ENCODE data around the gene SATB1. TPM values are rescaled to one million over a fixed set of nuclear protein-coding genes. Genes with fewer than 3 reads are reported as not detected.

Gene SATB1
- total RNA-seq, 3 donors from 2014 or later (not counting 1 experiment from before 2014, with no cell fraction given) = 137 to 162 (median 151) TPM

DNA sequence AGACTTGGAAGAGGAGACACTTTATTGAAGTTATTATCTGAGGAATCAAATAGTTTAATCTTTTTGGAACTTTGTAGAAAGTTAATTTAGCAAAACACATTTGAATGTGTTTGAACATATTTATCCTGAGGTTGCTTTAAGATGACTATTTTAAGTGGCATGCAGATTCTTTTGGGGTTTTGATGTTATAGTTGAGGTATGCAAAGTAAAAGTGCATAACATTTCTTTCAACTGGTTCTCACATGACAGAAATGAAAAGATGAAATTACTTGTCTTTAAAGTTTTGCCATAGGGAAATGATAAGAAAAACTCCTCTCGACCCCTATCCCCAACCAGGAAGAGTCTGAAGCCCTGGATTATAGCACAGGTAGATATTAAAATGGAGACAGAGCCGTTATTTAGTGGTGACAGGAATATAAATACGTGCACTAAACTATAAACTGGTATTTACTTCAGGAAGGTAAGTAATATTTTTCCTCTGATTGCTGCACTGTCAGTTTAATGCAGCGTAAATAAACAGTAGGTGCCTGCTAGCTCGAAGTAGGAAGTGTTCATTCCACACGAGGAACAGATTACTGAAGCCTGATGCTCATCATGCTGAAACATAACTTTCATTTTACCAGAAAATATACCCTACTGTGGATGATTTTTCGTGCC, 15.1 kb upstream of the SATB1 start:
- intact Hi-C loops (cut with micrococcal nuclease) = no loop called here
- Mint-ChIP-seq H3K9me3 (no peaks in the 10 kb centered on the region), H3K4me3 (peak overlapping the region; percentile 84), H3K36me3 (no peaks in the 10 kb centered on the region), H3K27me3 (ENCODE audit: low read depth in 2 of 2) (no peaks in the 10 kb centered on the region), H3K27ac (peak overlapping the region; percentile 85 to 87), H3K4me1 (peaks cover 63 to 67% of the 10 kb centered on the region in 2 donors)
- Histone ChIP-seq H3K4me3 (ENCODE audit: low read length) (no peak overlapping the region), H3K4me1 (ENCODE audit: control insufficient read depth, insufficient read depth, low read length) (peaks cover 25% of the 10 kb centered on the region), H3K27ac (ENCODE audit: low read length) (peak overlapping the region; percentile 6), H3K9me3 (ENCODE audit: control insufficient read depth, insufficient read depth, low read length) (no peaks in the 10 kb centered on the region), H3K36me3 (ENCODE audit: control insufficient read depth, insufficient read depth, low read length) (no peaks in the 10 kb centered on the region), H3K27me3 (ENCODE audit: control insufficient read depth, insufficient read depth, low read length) (no peaks in the 10 kb centered on the region)
- WGBS (ENCODE audit: insufficient coverage) = 0% methylated on average over 6 of the region's 7 CpGs
- peak in 1 of 2 donors; percentile 39 for DNase-seq
- no peak for ATAC-seq
- TF ChIP-seq, protein P1, sequence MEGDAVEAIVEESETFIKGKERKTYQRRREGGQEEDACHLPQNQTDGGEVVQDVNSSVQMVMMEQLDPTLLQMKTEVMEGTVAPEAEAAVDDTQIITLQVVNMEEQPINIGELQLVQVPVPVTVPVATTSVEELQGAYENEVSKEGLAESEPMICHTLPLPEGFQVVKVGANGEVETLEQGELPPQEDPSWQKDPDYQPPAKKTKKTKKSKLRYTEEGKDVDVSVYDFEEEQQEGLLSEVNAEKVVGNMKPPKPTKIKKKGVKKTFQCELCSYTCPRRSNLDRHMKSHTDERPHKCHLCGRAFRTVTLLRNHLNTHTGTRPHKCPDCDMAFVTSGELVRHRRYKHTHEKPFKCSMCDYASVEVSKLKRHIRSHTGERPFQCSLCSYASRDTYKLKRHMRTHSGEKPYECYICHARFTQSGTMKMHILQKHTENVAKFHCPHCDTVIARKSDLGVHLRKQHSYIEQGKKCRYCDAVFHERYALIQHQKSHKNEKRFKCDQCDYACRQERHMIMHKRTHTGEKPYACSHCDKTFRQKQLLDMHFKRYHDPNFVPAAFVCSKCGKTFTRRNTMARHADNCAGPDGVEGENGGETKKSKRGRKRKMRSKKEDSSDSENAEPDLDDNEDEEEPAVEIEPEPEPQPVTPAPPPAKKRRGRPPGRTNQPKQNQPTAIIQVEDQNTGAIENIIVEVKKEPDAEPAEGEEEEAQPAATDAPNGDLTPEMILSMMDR (IDR thresholded peaks at IDR 0.05) = no peak

DNA sequence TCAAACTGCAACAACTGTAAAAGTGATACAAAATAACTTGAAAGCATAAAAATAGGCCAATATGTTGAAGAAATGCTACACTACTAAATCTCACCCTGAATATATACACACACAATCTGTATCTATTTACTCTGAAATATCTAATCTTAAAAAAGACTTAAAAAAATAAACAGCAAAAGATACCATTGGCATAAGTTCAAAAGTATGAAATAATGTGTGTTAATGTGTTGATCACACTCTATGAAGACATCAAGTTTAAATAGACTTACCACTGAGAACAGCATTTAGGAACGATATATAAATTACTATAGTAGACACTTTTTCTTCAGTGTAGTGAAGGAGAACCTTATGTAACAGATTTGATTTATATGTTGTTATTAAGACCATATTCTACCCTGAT, 14.1 kb upstream of the SATB1 start:
- no CpG with 5 or more reads among the region's 1 CpG for WGBS (ENCODE audit: insufficient coverage)
- H3K27me3 ChIP-seq (ENCODE audit: control insufficient read depth, insufficient read depth, low read length) = no peaks in the 10 kb centered on the region
- no peak for DNase-seq
- ATAC-seq = no peak
- intact Hi-C loops (cut with micrococcal nuclease) = no loop called here
- peak overlapping the region; percentile 72 for H3K27ac ChIP-seq (ENCODE audit: low read length)
- peak overlapping the region; percentile 84 for H3K4me3 Mint-ChIP-seq
- H3K36me3 ChIP-seq (ENCODE audit: control insufficient read depth, insufficient read depth, low read length) = no peaks in the 10 kb centered on the region
- peaks cover 72 to 73% of the 10 kb centered on the region in 2 donors for H3K4me1 Mint-ChIP-seq
- no peaks in the 10 kb centered on the region for H3K27me3 Mint-ChIP-seq (ENCODE audit: low read depth in 2 of 2)
- TF ChIP-seq, protein P1 (IDR thresholded peaks at IDR 0.05) = no peak
- peak overlapping the region; percentile 85 to 87 for H3K27ac Mint-ChIP-seq
- peaks cover 24% of the 10 kb centered on the region for H3K4me1 ChIP-seq (ENCODE audit: control insufficient read depth, insufficient read depth, low read length)
- H3K9me3 ChIP-seq (ENCODE audit: control insufficient read depth, insufficient read depth, low read length) = no peaks in the 10 kb centered on the region
- H3K36me3 Mint-ChIP-seq = no peaks in the 10 kb centered on the region
- H3K9me3 Mint-ChIP-seq = no peaks in the 10 kb centered on the region
- H3K4me3 ChIP-seq (ENCODE audit: low read length) = no peak overlapping the region

DNA sequence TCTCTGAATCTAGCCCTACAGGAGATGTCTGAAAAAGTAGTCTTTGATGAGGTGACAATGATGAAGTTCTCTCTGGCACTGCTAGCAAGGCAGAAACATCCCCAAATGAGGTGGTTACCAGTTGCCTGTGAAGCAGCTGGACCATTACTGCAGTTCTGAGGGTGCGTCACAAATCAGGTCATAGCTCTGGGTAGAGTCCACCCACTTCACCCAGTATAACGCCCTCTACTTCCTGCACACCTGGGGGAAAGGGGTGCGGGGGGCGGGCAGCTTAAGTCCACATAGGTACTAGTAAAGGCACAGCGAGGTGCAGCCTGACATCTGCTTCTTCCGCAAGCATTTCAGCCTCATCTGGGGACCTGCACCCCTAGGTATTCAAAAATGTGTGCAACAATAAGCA, 13.4 kb upstream of the SATB1 start:
- H3K27ac Mint-ChIP-seq = peak overlapping the region; percentile 85 to 87
- H3K9me3 ChIP-seq (ENCODE audit: control insufficient read depth, insufficient read depth, low read length) = no peaks in the 10 kb centered on the region
- H3K27ac ChIP-seq (ENCODE audit: low read length) = peak overlapping the region; percentile 72
- no peaks in the 10 kb centered on the region for H3K27me3 ChIP-seq (ENCODE audit: control insufficient read depth, insufficient read depth, low read length)
- no peaks in the 10 kb centered on the region for H3K9me3 Mint-ChIP-seq
- H3K4me3 Mint-ChIP-seq = peak overlapping the region; percentile 82
- ATAC-seq (peak; percentile 62 to 81 (median 78)), DNase-seq (peak; percentile 20 to 86)
- no peaks in the 10 kb centered on the region for H3K27me3 Mint-ChIP-seq (ENCODE audit: low read depth in 2 of 2)
- peak overlapping the region; percentile 11 for H3K4me3 ChIP-seq (ENCODE audit: low read length)
- no peaks in the 10 kb centered on the region for H3K36me3 Mint-ChIP-seq
- peaks cover 17% of the 10 kb centered on the region for H3K4me1 ChIP-seq (ENCODE audit: control insufficient read depth, insufficient read depth, low read length)
- no peaks in the 10 kb centered on the region for H3K36me3 ChIP-seq (ENCODE audit: control insufficient read depth, insufficient read depth, low read length)
- H3K4me1 Mint-ChIP-seq = peaks cover 70 to 71% of the 10 kb centered on the region in 2 donors
- TF ChIP-seq, protein P1 (IDR thresholded peaks at IDR 0.05) = no peak
- intact Hi-C loops (cut with micrococcal nuclease) = no loop called here
- WGBS (ENCODE audit: insufficient coverage) = 25% methylated on average over 6 of the region's 6 CpGs

DNA sequence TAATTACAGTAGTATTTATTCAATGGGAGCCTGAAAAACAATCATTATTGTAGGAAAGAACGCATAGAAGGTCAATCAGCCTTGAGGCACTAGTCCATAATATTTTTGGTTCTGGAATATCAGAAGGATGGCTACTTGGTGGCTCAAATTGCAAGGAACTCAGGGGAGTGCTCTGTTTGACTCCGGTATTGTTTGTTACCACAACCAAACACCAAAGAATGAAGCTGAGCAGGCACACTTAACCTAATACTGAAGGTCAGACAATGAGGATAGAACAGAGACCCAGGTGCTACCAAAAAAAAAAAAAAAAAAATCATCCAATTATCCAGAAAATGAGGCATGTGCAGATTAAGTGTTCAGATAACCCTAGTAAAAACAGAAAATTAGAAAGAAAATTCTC, 11.1 kb upstream of the SATB1 start:
- peaks cover 11% of the 10 kb centered on the region for H3K4me1 ChIP-seq (ENCODE audit: control insufficient read depth, insufficient read depth, low read length)
- Mint-ChIP-seq H3K36me3 (no peaks in the 10 kb centered on the region), H3K4me3 (peak overlapping the region; percentile 42)

More for the DNA sequence above, 11.1 kb upstream of the SATB1 start:
- Histone ChIP-seq H3K27ac (ENCODE audit: low read length) (peak overlapping the region; percentile 6), H3K4me3 (ENCODE audit: low read length) (no peak overlapping the region), H3K36me3 (ENCODE audit: control insufficient read depth, insufficient read depth, low read length) (no peaks in the 10 kb centered on the region), H3K27me3 (ENCODE audit: control insufficient read depth, insufficient read depth, low read length) (no peaks in the 10 kb centered on the region), H3K9me3 (ENCODE audit: control insufficient read depth, insufficient read depth, low read length) (no peaks in the 10 kb centered on the region)
- H3K9me3 Mint-ChIP-seq = no peaks in the 10 kb centered on the region
- DNase-seq (no peak), ATAC-seq (no peak)
- H3K27me3 Mint-ChIP-seq (ENCODE audit: low read depth in 2 of 2) = no peaks in the 10 kb centered on the region
- intact Hi-C loops (cut with micrococcal nuclease) = no loop called here
- H3K27ac Mint-ChIP-seq = peak overlapping the region; percentile 56 to 83
- TF ChIP-seq, protein P1 (IDR thresholded peaks at IDR 0.05) = no peak
- 56% methylated on average over 2 of the region's 2 CpGs for WGBS (ENCODE audit: insufficient coverage)
- peaks cover 62 to 73% of the 10 kb centered on the region in 2 donors for H3K4me1 Mint-ChIP-seq
